Stimulated activated CD4-positive, alpha-beta T cell treated with anti-CD3 and anti-CD28 coated beads, Interleukin-4, amount 100 ng/mL, for 24 hours (primary cell): ENCODE data around the gene NRG2.

Source experiments
- DNase-seq: peaks from one replicate; pipeline ENCODE4 v3.0.0-alpha.2; 2020

Gene NRG2

DNA sequence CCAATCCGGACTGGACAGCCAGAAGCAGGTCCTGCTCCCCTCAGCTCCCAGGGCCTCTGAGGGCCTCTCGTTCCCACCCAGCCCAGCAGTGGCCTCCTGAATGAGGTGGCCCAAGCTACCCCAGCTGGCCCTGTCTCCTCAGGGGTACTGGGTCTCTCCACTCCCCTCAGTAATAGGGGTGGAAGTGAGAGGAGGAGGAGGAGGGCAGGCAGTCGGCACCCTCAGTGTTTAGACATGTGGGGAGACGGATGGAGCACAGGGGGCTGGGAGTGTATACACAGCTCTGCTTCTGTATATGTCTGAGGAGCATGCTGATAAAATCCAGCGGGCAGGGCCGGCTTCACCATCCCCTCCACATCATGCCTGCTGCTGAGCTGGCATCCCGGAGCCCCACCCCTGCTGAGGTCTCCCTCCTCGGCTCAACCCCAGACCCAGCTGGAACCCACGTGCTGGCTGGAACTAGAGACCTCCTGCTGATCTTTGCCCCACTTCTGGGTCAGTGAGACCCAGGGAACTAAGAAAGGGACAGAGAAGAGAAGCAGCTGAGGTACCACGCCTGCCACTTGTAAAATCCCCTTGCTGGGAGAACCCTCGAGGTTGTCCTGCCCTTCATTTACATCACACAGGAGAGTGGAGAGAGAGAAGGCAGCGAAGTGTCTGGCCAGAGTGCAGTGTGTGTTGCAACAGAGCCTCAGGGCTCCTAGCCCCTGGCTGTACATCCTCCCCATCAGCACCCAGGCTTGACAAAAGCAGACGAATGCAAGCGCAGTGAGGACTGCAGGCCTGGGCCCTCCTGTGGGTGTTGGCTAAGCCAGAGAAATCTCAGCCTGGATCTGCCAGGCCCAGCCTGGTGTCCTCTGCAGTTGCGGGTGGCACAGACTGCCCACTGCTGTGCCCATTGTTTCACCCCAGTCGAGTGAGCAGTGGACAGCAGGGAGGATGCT, 170.0 kb downstream of the NRG2 start:
- DNase-seq, result no peak

DNA sequence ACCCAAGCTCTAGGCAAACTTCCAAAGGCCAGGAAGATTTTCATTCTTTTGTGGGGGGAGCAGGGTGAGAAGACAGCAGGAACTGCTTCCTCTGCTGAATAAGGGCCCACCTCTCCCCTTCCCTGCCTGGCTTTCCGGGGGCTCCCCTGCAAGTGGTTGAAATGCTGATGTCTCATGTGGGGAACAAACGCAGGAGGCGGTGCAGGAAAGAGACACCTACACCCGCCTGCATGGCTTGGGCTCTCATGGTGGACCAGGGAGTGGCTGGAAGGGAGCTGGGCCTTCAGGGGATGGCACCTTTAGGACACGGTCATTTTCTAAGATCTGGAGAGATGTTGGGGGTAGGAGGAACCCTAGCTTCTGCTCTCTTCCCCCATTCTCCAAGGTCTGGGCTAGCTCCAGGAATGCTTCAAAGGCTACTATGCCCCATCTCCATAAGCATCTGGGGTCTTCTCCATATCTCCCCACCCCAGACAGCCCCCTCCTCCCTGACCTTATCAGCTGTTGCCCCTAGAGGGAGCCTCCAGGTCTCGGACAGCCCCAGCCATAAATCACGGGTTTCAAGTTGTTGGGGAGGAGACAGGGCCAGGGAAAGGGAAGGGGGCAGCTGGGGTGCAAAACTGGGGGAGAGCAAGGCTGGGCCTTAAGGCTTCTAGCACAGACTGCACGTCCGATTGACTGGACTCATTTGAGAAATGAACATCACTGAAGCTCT, 170.9 kb downstream of the NRG2 start:
- DNase-seq, result no peak

DNA sequence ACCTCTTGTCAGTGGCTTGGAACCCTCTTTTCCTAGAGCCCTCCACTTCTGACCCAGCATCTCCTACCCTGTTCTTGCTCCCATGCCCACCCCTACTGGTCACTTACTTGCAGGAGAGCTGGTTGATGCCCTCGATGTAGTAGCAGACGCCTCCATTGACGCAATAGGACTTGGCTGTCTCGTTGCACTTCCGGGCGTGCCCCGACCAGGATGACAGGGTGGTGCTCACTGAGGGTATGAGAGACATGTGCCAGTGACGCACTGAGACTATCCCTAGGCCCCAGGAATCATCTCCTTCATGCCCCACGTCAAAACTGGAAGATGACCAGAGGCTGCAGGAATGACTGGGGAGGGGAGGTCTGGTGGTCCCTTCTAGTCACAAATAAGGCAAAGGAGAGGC, 171.5 kb downstream of the NRG2 start:
- no peak for DNase-seq

DNA sequence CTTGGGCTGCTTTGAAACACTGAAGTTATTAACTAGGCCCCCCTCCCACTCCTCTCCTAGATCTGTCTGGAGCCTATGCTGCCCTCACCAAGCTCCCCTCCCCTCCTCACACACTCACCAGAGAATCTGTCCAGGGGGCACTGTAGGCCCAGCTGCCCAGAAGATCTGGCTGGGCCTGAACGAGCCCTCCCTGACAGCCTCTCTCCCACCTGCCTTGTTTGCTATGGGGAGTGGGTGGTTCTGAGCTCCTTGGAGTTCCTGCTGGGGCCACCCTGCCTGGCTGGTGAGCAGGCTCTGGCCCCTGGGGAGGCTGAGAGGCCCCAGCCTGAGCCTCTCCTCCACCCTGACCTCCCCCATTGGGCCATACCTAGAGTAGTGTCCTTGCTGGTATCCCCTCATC, 172.4 kb downstream of the NRG2 start:
- DNase-seq, result no peak

DNA sequence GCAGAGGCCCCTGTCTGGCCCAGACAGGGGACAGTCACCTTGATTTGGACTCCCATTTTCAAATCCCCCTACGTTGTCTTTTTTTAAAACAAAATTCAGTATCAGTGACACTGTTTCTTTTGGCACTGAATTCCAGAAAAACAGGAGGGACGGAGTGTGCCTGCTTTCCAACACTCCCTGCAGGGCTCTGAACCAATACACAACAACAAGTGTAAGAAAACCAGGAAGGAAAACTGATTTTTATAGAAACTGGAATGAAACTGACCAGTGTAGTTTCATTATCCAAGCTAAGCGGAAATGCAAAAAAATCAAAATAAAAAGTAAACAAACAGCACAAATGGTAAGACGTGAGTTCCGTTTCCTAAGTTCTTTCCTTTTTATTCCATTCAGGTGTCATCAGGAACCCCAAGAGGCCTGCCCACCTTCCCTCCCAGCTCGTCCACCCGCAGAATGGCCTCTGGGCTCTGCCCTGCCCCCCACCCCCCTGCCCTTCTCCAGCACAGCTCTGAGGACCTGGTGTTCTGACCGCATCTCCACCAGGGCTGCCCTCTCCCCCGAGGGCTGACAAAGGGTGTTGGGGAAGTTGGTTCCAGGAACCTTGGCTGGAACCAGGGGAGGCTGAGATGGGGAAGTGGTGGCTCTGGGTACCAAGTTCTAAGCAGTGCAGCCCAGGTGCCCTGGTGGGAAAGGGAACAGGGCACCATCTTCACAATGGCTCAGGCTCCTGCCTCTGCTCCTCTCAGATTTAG, 173.9 kb downstream of the NRG2 start:
- no peak for DNase-seq

DNA sequence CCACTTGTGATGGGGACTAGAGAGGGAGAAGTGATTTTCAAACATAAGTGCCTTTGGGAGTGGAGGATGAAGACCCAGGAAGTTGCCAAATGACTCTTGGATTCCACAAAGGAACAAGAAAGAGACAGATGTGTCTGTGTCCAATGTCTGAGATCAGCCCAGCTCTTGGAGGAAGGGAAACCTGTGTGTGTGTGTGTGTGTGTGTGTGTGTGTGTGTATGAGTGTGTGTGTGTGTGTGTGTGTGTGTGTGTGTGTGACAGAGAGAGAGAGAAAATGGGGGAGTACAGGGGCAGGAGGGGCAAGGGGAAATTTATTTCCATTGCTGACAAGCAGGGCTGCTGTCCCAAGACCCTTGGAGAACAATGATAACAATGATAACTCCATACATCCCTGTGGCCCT, 175.5 kb downstream of the NRG2 start:
- DNase-seq, result no peak

DNA sequence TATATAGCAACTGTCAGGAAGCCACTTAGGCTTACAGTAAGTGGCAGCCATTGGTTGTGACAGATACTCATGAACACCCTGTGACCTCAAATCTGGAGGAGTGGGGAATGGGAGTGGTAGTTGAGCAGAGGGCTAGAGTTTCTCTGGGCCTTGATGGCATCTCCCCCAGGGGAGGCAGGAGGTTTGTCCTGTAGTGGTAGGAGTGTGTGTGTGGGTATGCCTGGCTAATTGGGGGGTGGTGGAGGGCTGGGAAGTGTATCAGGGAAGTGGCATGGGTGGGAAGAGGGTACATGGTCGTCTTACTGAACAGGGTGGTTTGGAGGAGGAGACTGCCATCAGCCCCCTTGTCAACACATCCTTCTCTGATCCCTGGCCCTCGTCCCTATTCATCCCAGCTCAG, 176.0 kb downstream of the NRG2 start:
- no peak for DNase-seq

DNA sequence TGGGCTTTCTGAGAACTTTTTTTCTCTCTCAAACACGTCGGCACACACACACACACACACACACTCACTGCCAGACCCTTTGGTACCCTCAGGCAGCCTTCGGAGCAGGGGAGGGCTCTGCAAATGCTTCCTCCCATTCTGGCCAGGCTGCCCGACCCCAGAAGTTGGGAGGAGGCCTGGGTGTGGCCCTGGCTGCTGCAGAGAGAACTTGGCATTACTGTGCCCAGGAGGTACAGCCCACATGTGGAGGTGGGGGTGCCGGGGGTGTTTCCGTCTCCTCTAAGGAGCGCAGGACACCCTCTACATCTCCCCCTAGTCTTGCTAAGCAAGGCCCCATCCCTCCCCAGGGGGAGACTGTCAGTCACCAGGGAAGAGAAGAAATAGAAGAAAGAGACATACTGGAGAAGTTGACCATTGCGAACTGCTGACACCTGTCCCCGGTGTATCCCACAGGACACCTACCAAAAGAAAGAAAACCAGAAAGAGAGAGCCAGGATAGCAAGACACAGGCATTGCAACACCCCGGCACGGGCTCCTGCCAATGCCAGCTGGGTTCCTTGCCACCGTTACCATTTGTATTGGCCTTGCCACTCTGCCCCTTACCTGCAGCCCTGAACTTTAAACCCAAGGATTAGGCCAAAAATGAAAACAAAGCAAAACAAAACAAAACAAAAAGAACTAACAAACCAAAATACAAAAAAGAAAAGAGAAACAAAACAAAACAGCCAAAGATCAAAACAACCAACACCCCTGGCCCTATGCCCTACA, 178.2 kb downstream of the NRG2 start:
- no peak for DNase-seq

DNA sequence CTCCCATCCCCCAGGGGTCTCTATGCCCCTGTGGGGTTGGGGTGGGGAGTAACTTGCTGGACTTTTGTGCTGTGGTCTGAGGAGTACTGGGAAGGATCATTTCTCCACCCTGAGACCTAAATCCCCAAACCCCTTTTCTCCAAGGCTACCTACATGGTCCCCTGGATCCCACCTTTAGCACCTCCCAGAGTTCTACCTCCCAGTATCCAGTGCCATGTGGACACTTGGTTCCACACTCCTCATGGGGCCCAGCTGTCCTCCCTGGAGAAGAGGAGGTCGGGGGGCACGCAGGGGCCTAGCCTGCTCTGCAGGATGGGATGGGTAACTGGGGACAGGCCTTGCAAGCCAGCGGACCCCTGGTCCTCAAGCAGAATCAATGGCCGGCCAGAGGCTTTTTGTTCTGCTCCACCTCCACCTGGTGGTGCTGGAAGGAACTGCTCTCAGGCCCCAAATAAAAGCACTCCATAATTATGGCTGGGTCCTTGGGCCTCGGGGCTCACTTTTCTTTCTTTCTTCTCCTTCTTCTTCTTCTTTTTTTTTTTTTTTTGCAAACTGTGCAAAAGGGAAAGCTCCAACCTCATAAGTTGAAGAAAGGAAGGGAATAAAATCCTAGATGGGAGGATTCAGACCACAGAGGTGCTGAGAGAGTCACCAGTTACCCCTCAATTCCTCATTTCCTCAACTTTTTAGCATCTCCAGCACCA, 179.1 kb downstream of the NRG2 start:
- peak; percentile 60 for DNase-seq

DNA sequence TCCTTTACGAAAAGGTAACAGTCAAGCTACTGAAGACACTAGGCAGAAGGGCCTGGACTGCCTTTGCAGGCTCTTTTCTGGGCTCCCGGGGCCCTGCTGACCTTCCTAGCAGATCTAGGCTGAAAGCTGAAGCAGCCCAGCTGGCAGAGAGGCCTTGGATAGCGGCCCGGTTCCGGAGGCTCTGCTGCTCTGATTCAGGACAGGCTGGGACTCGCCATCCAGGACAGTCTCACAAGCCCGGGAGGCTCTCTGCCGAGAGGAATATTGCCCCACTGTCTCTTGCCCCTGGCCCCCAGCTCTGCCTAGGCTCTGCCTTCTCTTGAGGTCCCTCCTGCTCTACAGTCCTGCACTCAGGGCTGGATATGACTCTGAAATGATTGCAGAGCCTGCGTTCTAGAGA, 179.7 kb downstream of the NRG2 start:
- no peak for DNase-seq

DNA sequence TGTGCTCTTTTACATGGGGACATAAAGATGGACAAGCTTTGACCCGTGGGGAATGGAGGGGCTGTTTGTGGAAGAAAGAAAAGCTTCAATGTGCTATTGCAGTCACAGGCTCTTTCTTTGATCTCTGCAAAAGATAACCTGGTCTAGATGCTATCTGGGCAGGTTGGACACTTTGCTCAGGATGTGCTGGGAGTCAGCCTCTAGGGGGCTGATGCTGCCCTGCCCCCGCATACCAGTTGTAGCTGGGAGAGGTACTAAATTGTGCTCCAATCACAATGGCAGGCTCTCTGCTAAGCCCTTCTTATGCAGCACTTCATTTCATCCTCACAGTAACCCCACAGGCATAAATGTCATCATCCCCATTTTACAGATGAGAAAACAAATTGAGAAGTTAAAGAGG, 180.3 kb downstream of the NRG2 start:
- DNase-seq, result no peak

DNA sequence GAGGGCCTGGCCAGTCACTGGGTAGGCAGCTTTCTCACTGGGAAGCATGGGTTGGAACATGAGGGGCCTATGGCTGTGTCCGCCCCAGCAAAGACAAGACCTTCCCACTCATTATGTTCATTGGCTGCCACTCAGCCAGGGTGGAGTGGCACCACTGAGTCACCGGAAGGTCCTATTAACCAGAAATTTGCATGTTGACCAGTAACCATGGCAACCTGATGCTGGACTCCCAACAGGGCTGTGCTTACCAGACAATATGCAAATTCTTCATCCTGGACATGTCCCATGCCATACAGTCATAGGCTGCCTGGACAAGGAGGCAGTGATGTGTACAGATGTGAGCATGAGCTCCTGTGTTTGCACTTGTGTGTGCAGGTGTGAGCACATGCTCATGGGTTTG, 180.8 kb downstream of the NRG2 start:
- DNase-seq, result no peak

DNA sequence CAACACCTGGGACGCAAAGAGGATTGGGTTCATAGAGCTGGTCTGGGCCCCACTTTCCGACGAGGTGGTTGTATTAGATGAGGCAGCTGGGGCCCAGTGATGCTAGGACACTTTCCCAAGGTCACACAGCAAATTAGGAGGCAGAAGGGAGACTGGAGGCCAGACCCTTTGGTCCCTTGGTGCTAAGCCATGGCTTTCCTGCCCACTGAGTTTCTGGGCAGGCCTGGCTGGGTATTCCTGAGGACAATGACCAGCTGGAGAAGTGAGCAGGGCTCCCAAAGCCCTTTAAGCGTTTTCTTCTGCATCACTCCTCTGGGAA, 181.3 kb downstream of the NRG2 start:
- no peak for DNase-seq

DNA sequence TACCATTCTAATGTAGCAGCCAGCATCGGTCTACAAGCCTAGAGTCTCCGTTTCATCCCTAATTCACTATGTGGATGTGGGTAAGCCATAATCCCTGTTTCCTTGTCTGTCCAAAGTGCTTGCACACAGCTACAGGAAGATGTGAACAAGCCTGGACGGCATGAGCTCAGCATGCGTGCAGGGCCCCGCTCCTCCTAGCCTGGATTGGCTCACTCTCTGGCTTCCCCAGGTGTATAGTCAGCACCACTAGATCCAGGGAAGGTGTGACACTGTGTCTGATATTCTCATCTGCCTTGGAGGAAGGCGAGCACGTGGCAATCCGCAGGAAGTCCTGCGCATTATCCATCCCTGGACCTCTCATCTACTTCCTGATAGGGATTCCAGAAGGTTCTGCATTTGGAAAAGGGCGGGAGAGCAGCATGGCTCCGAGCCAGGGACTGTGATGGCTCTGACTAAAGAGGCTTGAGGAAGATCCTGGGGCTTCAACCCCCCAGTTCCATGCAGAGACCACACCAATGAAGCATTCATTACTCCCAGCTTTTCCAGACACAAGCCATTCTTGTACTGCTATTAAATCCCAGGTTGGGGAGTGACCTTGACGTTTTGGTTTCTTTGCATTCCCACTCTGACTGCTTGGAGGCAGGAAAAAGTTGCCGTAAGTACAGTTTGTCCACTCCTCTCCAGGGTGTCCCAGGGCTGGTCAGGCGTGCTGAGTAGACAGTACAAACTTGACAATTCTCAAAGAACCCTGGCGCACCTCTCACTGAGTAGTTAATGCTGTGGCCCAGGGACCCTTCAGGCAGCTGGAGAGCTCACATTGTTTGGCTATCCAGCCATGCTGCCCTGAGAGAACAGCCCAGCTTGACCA, 181.8 kb downstream of the NRG2 start:
- DNase-seq, result no peak

DNA sequence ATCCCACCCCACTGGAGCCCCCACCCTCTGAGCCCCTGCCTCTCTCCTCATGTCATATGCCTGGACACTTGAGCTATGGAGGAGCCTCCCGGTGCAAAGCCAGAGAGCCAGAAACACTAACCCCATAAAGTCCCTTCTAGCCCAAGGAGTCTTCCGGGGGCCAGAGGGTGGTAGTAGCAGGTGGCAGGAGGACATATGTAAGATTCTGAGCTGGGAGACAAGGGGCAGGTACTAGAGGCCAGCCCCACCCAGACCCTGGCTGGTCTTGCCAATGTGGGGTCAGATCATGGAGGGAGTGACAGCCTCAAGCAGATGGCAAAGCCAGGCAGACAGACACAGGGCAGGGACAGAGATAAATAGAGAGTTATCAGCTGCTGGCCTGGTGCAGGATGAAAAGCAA, 184.1 kb downstream of the NRG2 start:
- no peak for DNase-seq

DNA sequence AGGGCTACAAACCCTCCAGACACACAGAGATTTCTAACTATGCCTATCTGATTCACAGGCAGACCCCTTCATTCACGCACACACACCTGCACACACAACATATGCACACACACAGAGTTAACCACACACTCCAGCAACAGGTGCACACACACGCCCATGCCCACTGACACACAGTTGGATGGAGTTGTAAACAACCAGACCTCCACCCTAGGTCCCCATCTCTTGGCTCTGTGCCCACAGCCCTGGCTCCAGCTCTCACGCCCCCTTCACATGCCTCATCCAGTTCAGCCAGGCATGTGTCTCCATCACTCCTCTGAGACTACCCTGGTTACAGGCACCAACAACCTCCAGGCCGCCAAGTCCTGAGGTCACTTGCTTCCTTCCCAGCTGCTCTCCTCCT, 186.4 kb downstream of the NRG2 start:
- DNase-seq, result no peak

DNA sequence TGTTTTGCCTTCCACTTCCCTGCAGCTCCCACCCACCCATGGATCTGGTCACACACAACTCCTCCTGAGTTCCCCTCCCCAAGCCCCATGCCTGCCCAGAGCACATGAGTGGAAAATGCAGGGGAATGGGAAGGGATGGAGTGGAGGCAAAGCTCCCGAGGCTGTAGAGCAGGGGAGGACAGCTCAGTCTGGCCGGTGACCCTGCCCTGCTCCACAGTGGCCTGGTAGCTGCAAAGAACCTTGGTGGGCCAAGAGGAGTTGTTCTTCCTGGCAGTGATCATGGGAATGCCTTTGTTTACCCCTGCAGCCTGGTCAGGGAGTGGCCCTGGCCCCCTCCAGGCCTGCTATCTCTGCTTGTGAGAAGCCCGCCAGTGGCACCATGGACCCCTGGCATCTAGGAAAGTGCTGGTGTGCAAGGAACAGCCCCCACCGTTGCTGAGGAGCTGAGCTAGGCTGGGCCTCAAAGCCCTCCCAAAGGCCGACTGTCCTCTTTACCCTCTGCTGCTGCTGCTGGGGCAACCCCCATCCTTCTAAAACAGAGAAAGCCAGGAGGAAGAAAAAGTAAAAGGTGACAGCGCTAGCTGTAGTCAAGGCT, 187.1 kb downstream of the NRG2 start:
- DNase-seq, result no peak

DNA sequence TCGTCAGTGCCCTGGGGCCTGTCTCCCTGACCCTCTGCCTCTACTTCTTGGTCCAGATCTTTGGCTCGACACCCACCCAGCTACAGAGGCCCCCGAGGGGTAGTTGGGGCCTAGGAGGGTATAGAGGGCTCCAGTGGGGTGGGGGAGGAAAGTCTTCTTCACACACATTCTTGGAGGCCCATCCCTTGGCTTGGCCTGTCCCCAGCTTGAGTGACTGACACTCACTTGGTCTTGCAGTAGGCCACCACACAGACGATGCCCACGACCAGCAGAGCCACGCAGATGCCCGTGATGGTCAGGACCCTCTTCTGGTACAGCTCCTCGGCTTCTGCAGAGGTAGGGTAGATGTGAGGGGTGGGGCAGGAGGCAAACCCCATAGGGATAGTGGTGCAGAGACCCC, 187.6 kb downstream of the NRG2 start:
- no peak for DNase-seq

DNA sequence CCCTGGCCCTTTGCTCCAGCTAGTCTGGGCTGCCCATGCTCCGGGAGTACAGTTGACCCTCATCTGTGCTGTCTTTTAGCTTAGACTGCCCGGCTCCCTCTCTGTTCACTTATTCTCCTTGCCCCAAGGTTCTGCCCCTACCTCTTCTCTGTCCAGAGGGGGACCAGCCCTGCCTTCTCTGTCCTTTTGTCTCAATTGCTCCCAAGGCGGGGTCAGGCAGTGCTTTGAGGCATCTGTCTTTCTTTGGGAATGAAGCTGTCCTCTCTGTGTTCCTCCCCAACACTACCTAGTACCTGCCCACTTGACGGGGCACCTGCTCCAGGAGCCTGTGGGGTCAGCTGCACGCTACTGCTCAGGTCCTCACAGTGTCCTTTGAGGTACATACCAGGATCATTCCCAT, 188.1 kb downstream of the NRG2 start:
- DNase-seq, result no peak

DNA sequence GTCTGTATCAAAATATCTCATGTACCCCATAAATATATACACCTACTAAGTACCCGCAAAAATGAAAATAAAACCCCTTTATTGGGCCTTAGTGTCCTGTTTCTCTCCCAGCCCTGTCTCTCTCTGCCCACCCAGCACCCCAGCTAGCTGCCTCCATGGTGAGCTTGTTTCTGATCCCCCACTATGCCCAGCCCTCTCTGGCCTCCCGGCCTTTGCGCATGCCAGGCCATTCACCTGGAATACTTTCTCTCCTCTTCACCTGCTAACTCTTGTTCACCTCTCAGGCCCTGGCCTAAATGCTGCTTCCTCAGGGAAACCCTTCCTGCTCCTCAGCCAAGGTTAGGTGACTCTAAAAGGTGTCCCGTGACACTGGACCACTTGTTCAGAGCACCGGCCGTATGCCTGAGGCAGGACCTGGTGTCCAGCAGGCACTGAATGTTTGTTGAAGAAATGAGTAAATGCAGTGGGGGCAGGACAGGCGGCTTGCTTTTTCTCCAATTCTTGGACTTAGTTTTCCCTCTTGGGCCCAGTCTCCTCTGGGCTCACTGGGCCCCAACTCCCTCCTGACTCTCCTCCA, 189.0 kb downstream of the NRG2 start:
- no peak for DNase-seq

DNA sequence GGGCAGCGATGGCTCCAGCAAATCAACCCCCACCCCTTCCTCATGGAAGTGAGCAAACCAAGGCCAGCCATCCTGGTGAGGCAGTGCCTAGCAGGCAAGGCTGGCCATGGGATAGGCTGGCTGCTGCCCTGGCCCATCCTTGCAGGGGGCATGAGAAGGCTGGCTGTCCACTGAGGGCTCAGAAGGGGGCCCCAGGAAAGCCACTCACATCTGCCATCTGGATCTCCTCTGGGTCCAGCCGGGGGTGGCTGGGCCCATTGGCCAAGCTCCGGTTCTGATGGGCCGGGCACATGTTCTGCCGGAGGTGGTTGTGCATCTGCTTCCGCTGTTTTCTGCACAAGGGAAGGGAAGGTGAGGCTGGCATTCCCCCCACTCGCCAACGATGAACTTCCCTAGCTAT, 190.4 kb downstream of the NRG2 start:
- no peak for DNase-seq
